Fibroblast of lung (primary cell): Measurements from ENCODE around the gene PLK4. TPM values are rescaled to one million over a fixed set of nuclear protein-coding genes. Genes with fewer than 3 reads are reported as not detected.
"Not testable (repeated sequence)": the region's sequence is repeated elsewhere in the genome, so short reads cannot be mapped to it uniquely, and the experiment has no call there.

Experiments
- DNase-seq, 2 donors: peaks; one replicate each; pipeline versions ENCODE4 v3.0.0 to v3.0.0-alpha.2; 2010; ENCODE audit warnings: low read depth in 2 of 2
- H2AFZ ChIP-seq: 2 replicates; pipeline ENCODE4 v1.5.1; 2012; ENCODE audit warnings: low read length, control low read depth, inconsistent platforms
- H3K27ac ChIP-seq: 2 replicates; pipeline ENCODE4 v1.5.1; 2011; ENCODE audit warnings: low read length, control low read depth; ENCODE audit not compliant: insufficient read depth
- H3K27me3 ChIP-seq: 2 replicates; pipeline ENCODE4 v1.5.1; 2011; ENCODE audit warnings: mild to moderate bottlenecking, low read length; ENCODE audit not compliant: control insufficient read depth, insufficient read depth
- H3K36me3 ChIP-seq: 2 replicates; pipeline ENCODE4 v1.5.1; 2011; ENCODE audit warnings: low read length; ENCODE audit not compliant: control insufficient read depth, insufficient read depth
- H3K4me1 ChIP-seq: 2 replicates; pipeline ENCODE4 v1.5.1; 2011; ENCODE audit warnings: low read length; ENCODE audit not compliant: control insufficient read depth, insufficient read depth; ENCODE audit errors: extremely low read depth
- H3K4me2 ChIP-seq: 2 replicates; pipeline ENCODE4 v1.5.1; 2011; ENCODE audit warnings: low read length, control low read depth; ENCODE audit not compliant: insufficient read depth; ENCODE audit errors: extremely low read depth
- H3K4me3 ChIP-seq, 4 experiments: fragments of 200-600 bp in 1 of 4; sonication (generic) in 1 of 4; replicated peaks in 1 of 4; 2 replicates each; pipeline ENCODE4 v1.5.1; 2011 to 2016; ENCODE audit warnings: low read length in 4 of 4, low read depth in 3 of 4, mild to moderate bottlenecking in 3 of 4, control low read depth in 2 of 4, inconsistent platforms in 1 of 4, mixed read lengths in 1 of 4; ENCODE audit not compliant: insufficient read depth in 1 of 4; ENCODE audit errors: control extremely low read depth in 1 of 4
- H3K79me2 ChIP-seq: 2 replicates; pipeline ENCODE4 v1.5.1; 2012; ENCODE audit warnings: mild to moderate bottlenecking, low read length, inconsistent platforms; ENCODE audit not compliant: control insufficient read depth, insufficient read depth
- H3K9ac ChIP-seq: 2 replicates; pipeline ENCODE4 v1.5.1; 2011; ENCODE audit warnings: mild to moderate bottlenecking, low read length, control low read depth; ENCODE audit not compliant: insufficient read depth
- H3K9me3 ChIP-seq: 2 replicates; pipeline ENCODE4 v1.5.1; 2012; ENCODE audit warnings: low read depth, low read length; ENCODE audit not compliant: control insufficient read depth, insufficient read depth
- H4K20me1 ChIP-seq: 2 replicates; pipeline ENCODE4 v1.5.1; 2011; ENCODE audit warnings: low read length; ENCODE audit not compliant: control insufficient read depth, insufficient read depth; ENCODE audit errors: extremely low read depth
- CTCF ChIP-seq, 2 donors: IDR thresholded peaks in 1 of 2; conservative IDR thresholded peaks in 1 of 2; 1 replicate in 1 of 2; 2 replicates in 1 of 2; pipeline ENCODE4 v1.5.1; 2011 to 2012; ENCODE audit warnings: low read length in 2 of 2, control low read depth in 1 of 2, inconsistent platforms in 1 of 2, low read depth in 1 of 2, mild to moderate bottlenecking in 1 of 2
- EZH2 ChIP-seq: IDR thresholded peaks from 2 replicates; pipeline ENCODE4 v1.5.1; 2012; ENCODE audit warnings: low read length, control low read depth, mild to moderate bottlenecking; ENCODE audit errors: missing control alignments
- polyA plus RNA-seq, 2 donors: library from polyadenylated mRNA; depleted of rRNA in 1 of 2; stranded (reverse) in 1 of 2; unstranded in 1 of 2; fragments of >200 nt; gene quantifications; 2 replicates each; pipeline ENCODE4 v1.2.1, GENCODE V29; 2011 to 2012; ENCODE audit warnings: missing spikeins in 1 of 2
- total RNA-seq: library from RNA; depleted of rRNA; stranded (reverse); fragments of >200 nt; gene quantifications from 2 replicates; pipeline ENCODE4 v1.2.1, GENCODE V29; 2014

The PLK4 gene
- total and polyA plus RNA-seq, 2 donors (not counting 1 experiment from before 2014, with no cell fraction given) = 5.9 to 6.3 TPM

- Histone ChIP-seq H3K79me2 (no peaks in the 10 kb centered on the region), H4K20me1 (no peaks in the 10 kb centered on the region), H3K9ac (no peak overlapping the region), H3K4me1 (no peaks in the 10 kb centered on the region), H3K4me2 (no peak overlapping the region), H3K27me3 (no peaks in the 10 kb centered on the region), H3K9me3 (no peaks in the 10 kb centered on the region), H3K36me3 (peaks cover 2% of the 10 kb centered on the region), H3K27ac (no peak overlapping the region), H2AFZ (no peak overlapping the region), H3K4me3 (no peak overlapping the region)
- no peak for DNase-seq
- no peak for TF ChIP-seq CTCF (conservative IDR thresholded peaks at IDR 0.05 in 1 of 2, IDR thresholded peaks at IDR 0.05 in 1 of 2; ENCODE audit: low read depth in 1 of 2, low read length in 2 of 2)
- TF ChIP-seq EZH2 = no peak
These were observed 39.8 kb downstream of the PLK4 start for GRCh38 chr4:127920521-127920920.

- peaks cover 2% of the 10 kb centered on the region for H3K36me3 ChIP-seq
- TF ChIP-seq EZH2 (no peak), CTCF (conservative IDR thresholded peaks at IDR 0.05 in 1 of 2, IDR thresholded peaks at IDR 0.05 in 1 of 2; ENCODE audit: low read depth in 1 of 2, low read length in 2 of 2) (no peak)
- H3K4me3 ChIP-seq = no peak overlapping the region
- no peak for DNase-seq
- H3K79me2 ChIP-seq = no peaks in the 10 kb centered on the region
- H2AFZ ChIP-seq = no peak overlapping the region
- H3K9ac ChIP-seq = no peak overlapping the region
- no peaks in the 10 kb centered on the region for H3K27me3 ChIP-seq
- no peaks in the 10 kb centered on the region for H4K20me1 ChIP-seq
- H3K4me1 ChIP-seq = no peaks in the 10 kb centered on the region
- no peak overlapping the region for H3K4me2 ChIP-seq
- no peak overlapping the region for H3K27ac ChIP-seq
- H3K9me3 ChIP-seq = no peaks in the 10 kb centered on the region
These were observed 41.5 kb downstream of the PLK4 start for GRCh38 chr4:127922226-127922625.

GRCh38 chr4:127925720-127926119, 45.0 kb downstream of the PLK4 start:
- not testable (repeated sequence) for H3K4me2 ChIP-seq, H3K36me3 ChIP-seq, H3K4me3 ChIP-seq, H3K79me2 ChIP-seq, H3K9me3 ChIP-seq, DNase-seq, H4K20me1 ChIP-seq, H3K27ac ChIP-seq, H2AFZ ChIP-seq, H3K27me3 ChIP-seq, H3K9ac ChIP-seq, H3K4me1 ChIP-seq
